Fibroblast of villous mesenchyme (primary cell): ENCODE results near the gene NBEAL1. TPM values are rescaled to one million over a fixed set of nuclear protein-coding genes. Genes with fewer than 3 reads are reported as not detected.
"Not testable (repeated sequence)": the region's sequence is repeated elsewhere in the genome, so short reads cannot be mapped to it uniquely, and the experiment has no call there.

Experiments
- DNase-seq: peaks from one replicate; pipeline ENCODE4 v3.0.0-alpha.2; 2010; ENCODE audit warnings: low read depth
- H3K4me3 ChIP-seq: 2 replicates; pipeline ENCODE4 v1.5.1; 2011; ENCODE audit warnings: low read depth, mild to moderate bottlenecking, low read length
- small RNA-seq: library from RNA; depleted of rRNA; stranded (forward); fragments of <200 nt; gene quantifications from one replicate; pipeline ENCODE3, GENCODE V24; 2012
- total RNA-seq: library from RNA; depleted of rRNA; stranded (reverse); fragments of >200 nt; gene quantifications from 2 replicates; pipeline ENCODE4 v1.2.3, GENCODE V29; 2012
- TF ChIP-seq, protein P1 (sequence below): IDR thresholded peaks from 2 replicates; pipeline ENCODE4 v1.5.1; 2012; ENCODE audit warnings: low read depth, mild to moderate bottlenecking, low read length; ENCODE audit not compliant: insufficient read depth

The NBEAL1 gene
- total RNA-seq, 1 donor = 57.9 TPM

DNA sequence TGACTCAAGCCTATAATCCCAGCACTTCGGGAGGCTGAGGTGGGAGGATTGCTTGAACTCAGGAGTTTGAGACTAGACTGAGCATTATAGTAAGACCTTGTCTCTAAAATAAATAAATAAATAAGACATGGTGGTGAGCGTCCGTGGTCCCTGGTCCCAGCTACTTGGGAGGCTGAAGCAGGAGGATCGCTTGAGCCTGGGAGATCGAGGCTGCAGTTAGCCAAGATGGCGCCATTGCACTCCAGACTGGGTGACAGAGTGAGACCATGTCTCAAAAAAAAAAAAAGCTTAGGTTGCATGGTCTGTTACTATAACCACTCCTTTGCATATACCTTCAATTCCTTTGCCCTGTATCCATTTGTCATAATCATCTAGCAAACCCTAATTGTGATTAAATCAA is 227.8 kb downstream of the NBEAL1 start:
- no peak overlapping the region for H3K4me3 ChIP-seq
- TF ChIP-seq, protein P1, sequence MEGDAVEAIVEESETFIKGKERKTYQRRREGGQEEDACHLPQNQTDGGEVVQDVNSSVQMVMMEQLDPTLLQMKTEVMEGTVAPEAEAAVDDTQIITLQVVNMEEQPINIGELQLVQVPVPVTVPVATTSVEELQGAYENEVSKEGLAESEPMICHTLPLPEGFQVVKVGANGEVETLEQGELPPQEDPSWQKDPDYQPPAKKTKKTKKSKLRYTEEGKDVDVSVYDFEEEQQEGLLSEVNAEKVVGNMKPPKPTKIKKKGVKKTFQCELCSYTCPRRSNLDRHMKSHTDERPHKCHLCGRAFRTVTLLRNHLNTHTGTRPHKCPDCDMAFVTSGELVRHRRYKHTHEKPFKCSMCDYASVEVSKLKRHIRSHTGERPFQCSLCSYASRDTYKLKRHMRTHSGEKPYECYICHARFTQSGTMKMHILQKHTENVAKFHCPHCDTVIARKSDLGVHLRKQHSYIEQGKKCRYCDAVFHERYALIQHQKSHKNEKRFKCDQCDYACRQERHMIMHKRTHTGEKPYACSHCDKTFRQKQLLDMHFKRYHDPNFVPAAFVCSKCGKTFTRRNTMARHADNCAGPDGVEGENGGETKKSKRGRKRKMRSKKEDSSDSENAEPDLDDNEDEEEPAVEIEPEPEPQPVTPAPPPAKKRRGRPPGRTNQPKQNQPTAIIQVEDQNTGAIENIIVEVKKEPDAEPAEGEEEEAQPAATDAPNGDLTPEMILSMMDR = no peak
- no peak for DNase-seq

DNA sequence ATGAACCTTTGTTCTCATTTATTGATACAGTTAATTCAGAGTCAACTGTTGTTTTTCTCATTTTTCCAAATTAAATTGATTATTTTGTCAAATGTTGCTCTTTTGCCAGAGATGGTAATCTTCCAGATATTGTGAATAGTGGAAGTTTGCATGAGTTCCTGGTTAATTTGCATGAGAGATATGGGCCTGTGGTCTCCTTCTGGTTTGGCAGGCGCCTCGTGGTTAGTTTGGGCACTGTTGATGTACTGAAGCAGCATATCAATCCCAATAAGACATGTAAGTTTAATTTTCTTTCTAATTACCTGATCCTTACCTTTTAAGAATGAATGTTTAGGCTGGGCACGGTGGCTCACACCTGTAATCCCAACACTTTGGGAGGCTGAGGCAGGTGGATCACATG is 232.0 kb downstream of the NBEAL1 start:
- TF ChIP-seq, protein P1 = no peak
- no peak for DNase-seq

DNA sequence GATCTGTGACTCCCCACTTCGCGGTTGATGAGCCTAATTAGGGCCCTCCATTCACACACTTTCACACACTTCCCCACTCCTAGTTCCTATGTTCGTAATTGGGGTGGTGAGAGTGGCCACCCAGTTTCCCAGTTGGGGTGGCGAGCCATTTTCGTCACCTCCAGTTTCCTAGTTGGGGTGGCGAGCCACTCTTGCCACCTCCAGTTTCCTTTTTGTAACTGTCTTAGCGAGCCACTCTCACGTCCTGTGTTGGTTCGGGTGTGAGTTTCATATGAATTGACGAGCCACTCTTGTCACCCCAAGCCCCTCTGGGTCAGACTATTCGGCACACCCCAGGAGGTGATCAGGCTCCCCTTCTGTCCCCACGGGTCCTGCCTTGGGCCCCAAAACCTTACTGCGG is 238.1 kb downstream of the NBEAL1 start:
- H3K4me3 ChIP-seq = no peak overlapping the region
- no peak for DNase-seq
- TF ChIP-seq, protein P1 = no peak

More for the DNA sequence above, 232.0 kb downstream of the NBEAL1 start:
- H3K4me3 ChIP-seq = no peak overlapping the region

DNA sequence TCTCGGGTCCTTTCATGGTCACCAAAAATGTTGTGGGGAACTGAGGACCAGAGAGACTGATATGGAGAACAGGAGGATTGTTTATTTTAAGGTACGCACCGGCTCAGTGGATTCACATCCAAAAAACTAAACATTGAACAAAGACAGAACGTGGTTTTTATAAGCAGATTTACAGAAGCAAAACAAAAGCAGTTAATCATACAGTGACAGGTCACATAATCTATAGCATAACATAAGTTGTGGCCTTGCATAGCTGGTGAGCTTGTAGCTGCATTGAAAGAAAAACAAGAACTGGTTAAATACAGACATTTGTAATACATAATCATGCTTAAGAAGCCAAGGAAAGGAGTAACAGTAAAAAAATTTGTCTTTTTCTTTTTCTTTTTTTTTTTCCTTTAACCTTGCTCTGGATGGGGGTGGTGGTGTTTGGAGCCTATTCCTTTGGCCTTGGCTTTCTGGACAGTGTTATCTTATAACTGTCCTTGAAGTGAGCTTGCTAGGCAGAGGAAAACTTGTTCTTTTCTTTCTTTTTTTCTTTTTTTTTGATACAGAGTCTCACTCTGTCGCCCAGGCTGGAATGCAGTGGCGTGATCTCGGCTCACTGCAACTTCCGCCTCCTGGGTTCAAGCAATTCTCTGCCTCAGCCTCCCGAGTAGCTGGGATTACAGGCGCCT is 238.9 kb downstream of the NBEAL1 start:
- not testable (repeated sequence) for DNase-seq

DNA sequence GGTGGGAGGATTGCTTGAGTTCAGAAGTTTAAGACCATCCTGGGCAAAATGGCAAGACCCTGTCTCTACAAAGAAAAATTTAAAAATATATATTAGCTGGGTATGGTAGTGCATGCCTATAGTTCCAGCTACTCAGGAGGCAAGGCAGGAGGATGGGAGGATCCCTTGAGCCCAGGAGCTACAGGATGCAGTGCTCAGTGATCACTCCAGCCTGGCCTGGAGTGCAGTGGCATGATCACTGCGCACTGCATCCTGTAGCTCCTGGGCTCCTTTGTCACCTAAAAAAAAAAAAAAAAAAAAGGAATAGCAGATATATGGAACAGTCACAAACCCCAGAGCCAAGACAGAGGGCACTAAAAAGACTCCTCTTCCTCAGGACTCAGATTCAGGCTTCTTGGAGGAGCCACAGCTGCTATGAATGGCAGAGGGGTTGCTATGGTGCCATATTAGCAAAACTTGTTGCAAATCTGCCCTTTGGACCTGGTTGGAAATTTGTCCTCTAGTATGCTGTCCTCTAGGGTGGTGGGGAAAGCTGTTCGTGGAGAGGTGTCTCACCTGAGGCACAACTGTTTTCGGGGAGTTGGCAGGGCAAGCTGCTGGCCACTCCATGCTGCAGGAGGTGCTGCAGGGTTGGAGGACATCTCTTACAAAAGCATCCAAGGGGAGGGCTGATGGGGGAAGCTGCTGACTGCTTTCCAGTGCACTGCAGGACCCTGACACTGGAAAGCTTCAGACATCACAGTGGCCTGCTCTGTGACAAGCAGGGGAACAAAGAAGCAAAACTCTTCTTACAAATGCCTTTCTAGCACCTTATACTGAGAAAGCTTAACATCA is 246.9 kb downstream of the NBEAL1 start:
- H3K4me3 ChIP-seq = no peak overlapping the region
- TF ChIP-seq, protein P1 = no peak
- DNase-seq = no peak

More for the DNA sequence above, 238.9 kb downstream of the NBEAL1 start:
- H3K4me3 ChIP-seq = not testable (repeated sequence)

Small RNA genes lying within 50 kb of the gene (small RNA-seq; reads per million reads assigned to genes)
- gene AC010900.2 = not detected
- not detected for gene RF00408
- gene RN7SL670P = not detected

Other genes with a start within 250 kb of the NBEAL1 start
- gene ICA1L, start 143.1 kb upstream of the NBEAL1 start, total RNA-seq = 3.5 and 4.8 TPM in 2 replicates
- 22.5 and 38.0 TPM in 2 replicates for gene WDR12, start 103.2 kb upstream of the NBEAL1 start, total RNA-seq
- gene CARF, start 102.6 kb upstream of the NBEAL1 start, total RNA-seq = 5.6 and 5.8 TPM in 2 replicates
- 30.0 and 40.2 TPM in 2 replicates for gene CYP20A1, start 224.1 kb downstream of the NBEAL1 start, total RNA-seq